GM19099 (cell line): ENCODE measurements around the gene ANKFN1.

Experiments
- POLR2A ChIP-seq: IDR thresholded peaks from 3 replicates; pipeline ENCODE4 v1.6.1; 2011; ENCODE audit warnings: low read depth; ENCODE audit not compliant: insufficient read length; ENCODE audit errors: extremely low read depth

ANKFN1 gene

DNA sequence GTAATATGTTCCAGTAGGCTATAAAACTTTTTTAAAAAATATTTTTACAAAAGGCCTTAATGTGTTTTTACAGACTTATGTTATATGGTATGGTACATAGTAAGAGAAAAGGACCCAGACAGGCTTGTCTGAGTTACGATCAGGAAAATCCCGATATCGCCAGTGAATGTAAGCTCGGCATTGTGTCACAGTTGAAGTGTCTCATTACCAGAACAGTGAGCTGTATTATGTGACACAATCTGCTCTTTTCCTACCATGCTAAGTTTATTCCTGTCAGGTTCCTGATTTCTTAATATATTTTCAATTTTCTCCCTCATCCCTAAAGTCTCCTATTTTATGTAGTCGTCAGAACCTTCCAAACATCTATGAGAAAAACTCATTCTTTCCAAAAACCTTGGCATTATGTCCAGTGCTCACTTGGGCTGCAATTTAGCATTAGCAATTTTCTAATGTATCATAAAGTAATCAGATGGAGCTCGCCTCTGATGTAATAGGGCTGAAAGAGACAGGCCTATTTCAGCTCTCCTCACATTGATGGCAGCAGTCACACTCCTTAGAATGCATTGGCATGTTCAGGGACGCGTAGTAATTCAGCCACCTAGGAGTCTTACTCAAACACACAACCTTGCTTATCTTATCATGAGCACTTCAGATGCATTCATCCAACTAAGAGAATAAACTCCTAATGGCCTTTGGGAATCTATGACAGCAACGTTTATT lies 292.6 kb downstream of the ANKFN1 start:
- TF ChIP-seq POLR2A, result no peak

DNA sequence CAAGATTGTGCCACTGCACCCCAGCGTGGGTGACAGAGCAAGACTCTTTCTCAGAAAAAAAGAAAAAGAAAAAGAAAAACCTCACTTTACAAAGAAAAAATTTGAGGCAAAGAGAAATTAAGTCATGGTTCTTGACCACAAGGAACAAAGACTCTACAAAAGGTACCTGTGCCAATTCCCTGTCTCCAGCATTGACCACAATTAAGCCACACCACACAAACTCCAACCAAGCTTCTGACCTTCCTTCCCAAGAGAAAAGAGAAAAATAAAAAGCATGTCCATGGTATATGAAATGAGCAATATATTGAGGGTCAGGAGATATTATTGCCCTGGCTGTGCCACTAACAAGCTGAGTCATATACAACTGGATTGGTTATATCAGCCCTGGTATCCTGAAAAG lies 293.9 kb downstream of the ANKFN1 start:
- TF ChIP-seq POLR2A, result no peak

DNA sequence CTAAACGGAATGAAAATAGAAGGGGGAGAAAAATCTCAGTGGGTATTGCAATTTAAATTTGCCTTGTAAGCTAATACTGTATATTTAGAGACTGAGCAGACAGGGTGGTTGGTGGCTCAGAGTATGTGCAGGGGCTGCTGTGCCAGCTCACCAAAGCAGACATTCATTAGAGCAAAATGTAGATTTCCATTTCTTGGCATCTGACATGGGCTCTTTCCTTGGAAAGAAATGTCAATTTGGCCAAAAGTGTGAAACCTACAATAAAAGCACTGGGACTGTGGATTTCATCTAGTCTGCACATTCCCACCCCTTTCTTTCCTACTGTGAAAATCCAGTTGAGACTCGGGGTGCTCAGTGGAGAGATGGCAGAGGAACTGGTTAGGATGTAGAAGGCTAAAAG lies 295.1 kb downstream of the ANKFN1 start:
- TF ChIP-seq POLR2A, result no peak

DNA sequence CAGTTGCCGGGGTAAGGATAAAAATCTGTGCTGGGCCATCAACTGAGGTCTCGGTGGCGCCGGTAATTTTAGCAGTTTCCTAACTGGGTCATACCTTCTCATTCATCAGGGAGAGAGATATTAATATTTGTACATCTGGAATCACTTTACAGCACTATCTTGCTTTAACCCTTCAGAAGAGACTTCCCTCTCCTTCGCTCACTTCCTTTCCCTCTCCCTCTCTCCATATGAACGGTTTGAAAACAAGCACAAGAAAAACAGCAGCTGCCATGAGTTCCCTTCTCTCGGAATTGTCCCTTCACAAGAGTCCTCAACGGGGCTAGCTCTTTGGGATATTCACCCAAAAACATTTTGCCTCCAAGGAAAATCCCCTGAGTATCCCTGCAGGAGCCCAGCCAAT lies 295.9 kb downstream of the ANKFN1 start:
- no peak for TF ChIP-seq POLR2A

DNA sequence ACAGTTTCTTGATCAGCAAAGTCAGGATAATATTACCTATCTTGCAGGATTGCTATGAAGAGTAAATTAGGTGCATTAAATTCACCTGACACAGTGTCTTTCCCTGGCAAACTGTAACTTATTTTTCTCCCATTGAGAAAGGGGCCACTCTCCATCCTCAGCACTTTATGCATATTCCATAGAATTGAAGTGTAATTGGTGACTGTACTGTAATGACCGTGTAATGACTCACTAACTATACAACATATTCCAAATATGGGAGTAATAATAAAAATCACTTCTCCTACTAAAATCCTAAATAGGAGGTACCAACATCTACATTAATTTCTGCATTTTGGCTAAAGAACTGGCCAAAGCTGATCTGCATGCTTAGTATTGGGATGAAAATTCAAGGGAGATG lies 298.4 kb downstream of the ANKFN1 start:
- no peak for TF ChIP-seq POLR2A

DNA sequence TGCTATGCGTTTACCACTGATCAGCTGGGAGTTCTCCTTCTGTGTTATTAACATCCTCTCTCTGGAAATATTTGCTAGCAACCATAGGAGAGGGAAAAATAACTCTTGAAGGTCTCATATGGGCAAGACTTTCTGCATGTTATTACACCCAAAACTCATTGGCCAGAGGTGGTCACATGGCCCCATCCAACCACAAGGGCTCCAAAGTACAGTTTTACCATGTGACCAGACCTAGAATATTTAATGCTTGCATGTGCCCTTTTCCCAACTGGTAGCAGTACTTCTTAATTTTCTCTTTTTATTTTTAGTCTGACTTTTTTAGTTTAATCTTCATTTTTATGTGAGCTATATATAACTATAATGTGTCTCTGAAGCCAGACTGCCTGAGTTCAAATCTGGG lies 299.2 kb downstream of the ANKFN1 start:
- no peak for TF ChIP-seq POLR2A

DNA sequence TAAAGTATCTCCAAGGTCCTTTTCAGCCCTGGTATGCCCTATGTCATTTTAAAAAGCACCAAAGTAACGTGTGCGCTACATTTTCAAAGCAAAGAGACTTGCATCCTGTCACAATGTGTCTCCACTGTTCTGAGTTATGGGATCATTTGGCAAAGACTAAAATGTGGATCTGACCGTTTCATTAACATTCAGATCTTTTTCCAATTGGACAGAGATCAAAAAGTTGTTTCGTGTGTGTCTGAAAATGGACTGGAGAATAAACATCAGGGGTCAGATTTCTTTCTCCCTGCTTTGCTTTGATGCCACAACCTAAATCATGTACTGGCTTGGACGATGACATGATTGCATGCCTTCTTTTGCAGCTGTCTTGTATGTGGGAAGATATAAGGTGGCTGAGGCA lies 304.2 kb downstream of the ANKFN1 start:
- TF ChIP-seq POLR2A, result no peak

DNA sequence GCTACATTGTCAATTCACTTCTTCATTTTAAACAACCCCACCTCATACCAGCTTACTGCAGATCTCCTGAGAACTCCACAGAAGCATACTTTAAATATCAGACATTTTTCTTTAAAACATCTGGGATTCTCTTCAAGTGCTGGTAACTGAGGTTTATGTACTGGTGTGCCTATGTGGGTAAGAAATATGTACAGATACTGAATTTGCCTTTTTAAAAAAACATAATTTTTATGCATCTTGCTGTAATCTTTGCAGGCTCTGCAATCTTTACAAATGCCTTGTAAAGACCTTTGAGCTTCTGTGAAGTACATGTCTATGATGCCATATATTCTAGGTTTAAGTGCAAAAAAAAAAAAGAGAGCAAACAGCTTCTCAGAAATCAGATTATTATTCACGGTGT lies 312.6 kb downstream of the ANKFN1 start:
- TF ChIP-seq POLR2A, result no peak

DNA sequence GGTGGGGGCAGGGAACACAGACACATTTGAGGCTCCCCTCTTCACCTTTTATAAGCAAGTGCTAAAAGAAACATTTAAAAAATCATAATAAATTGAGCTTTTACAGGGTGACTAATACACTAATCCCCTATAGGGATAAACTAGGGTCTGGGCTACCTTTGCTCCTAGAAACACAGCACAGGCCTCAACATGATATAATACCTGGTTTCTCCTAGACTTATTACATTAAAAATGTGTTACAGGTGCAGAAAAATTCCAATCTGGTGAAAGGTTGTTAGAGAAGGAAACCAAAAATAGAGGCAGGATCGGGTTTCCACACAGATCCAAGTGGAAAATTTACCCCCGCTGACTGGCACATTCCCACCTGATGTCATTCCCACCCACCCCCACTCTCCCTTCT lies 315.6 kb downstream of the ANKFN1 start:
- TF ChIP-seq POLR2A, result no peak

DNA sequence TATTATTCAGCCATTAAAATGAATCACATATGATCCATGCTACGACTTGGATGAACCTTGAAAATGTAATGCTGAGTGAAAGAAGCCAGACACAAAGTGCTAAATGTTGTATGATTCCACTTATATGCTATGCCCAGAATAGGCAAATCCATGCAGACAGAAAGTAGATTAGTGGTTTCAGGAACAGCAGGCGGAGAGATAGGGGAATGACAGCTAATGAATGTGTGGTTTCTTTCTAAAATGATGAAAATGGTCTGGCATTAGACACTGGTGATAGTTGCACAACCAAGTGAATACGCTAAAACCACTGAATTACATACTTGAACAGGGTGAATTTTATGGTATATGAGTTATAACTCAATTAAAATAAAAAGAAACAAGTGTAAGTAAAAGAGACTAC lies 318.4 kb downstream of the ANKFN1 start:
- TF ChIP-seq POLR2A, result no peak

DNA sequence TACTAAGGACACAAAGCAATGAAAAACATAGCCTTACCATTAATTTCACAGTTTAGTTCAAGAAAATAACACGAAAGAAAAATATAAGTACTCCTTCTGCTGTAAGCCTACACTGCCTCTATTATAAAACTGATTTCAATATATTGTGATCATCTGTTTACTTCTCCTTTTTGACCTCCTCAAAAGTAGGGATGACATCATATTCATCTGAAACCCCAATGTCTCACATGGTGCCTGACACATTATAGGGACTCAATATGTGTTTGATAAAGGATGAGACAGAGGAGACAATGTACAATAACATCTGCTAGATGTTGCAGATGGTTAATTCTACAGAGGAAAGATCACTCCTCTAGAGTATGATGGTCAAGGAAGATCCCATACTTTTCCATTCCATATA lies 321.8 kb downstream of the ANKFN1 start:
- no peak for TF ChIP-seq POLR2A

DNA sequence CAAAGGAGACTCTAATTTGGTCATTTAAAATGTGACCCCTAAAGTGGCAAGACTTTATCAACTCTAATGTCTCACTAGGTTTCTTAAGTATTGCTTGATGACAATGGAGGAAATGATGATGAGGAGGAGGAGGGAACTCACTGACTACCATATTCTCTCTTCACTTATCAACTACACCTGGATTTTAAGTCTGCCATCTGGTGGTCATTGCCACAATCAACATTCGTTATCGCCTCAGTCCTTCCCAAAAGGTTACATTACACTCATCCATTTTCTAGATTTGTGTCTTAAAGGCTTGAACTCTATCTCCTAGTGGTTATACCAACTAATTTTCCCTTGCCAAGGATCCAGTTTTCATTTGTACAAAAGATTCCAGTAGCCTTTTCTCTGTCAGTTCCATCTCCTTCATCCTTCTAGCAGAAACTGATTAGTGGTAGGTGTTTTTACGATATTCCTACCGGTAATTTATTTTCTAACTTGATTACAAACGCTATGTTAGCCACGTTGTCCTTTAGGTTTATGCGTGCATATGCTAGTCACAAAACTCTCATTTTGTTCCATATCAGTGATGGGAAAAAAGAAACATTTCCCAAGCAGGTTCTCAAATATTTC lies 325.7 kb downstream of the ANKFN1 start:
- TF ChIP-seq POLR2A, result no peak

DNA sequence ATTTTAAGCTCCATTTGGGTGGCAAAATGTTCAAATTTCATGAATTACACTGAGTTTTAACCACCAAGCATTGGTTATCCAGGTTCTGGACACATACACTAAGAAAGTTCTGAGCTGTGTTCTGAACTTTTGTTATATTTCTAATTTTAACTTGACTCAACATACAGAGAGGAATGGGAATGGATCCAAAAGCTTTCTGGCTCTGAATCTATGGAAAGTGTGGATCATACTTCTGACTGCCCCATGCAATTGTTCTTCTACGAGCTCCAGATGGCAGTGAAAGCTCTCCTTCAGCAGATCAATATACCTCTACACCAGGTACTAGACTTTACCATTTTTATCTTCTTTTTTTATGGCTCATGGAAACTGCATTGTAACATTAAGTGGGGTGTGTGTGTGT lies 327.2 kb downstream of the ANKFN1 start:
- TF ChIP-seq POLR2A, result no peak

DNA sequence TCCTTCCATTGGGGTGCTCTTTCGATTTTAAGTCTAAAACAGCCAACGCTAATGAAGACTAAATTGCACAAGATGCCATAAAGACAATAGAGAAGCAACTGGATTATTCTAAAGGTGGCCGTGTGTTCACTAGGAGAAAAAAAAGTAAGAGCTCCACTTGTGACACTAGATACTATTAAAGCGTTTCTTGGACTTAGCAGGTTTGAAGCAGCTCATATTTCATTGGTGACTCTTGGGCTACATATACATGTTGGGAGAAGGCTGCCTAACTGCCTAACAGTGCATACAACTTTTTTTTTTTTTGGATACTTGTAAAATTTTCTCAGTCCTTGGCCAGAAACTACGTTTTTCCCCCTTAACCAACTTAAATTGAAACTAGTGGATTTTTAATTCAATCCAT lies 328.4 kb downstream of the ANKFN1 start:
- TF ChIP-seq POLR2A, result no peak

DNA sequence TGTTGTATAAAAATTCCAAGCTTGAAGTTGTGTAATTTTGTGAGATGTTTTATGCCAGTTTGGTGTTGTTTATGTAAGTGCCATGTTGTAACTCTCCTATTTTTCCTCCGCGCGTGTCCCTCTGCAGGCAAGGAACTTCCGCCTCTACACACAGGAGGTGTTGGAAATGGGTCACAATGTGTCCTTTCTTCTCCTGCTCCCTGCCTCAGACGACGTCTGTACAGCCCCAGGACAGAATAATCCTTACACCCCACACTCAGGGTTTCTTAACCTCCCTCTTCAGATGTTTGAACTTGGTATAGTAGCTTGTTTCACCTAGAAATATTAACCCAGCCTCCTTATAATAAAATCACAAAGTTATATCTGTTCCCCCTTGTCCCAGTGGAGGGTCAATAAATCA lies 329.0 kb downstream of the ANKFN1 start:
- TF ChIP-seq POLR2A, result no peak

DNA sequence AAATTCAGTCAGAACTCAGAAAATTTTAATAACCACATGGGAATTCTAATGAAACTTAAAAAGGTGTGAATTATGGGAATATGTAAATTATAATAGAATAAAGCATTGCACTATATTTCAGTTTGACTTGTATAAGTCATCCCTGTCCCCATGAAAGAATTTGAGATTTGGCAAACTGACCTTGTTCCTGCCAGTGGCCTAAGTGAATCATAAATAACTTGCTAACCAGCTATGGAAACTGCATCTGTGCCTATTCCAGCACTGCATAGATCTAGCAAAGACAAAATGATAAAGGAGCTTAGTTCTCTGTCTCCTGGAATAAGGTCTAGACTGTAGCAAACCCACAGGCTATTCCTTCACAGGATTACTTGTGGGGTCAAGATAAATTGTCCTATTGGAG lies 333.5 kb downstream of the ANKFN1 start:
- no peak for TF ChIP-seq POLR2A

DNA sequence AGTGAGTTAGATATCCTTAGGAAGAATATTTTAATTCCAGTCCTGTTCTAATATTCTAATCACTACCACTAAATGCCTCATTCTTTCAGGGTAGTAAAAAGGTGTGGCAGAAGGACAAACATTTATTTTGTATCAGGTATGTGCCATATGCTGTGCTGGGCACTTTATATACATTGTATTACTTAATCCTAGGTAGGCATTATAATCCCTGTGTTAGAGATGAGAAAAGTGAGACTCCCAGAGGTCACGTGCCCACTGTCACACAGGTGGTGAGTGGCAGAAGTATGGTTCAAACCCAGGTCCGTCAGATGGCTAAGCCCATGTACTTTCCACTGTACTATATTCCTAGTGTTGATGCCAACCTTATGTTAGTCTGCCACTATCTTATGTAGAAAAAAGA lies 335.5 kb downstream of the ANKFN1 start:
- TF ChIP-seq POLR2A, result no peak

DNA sequence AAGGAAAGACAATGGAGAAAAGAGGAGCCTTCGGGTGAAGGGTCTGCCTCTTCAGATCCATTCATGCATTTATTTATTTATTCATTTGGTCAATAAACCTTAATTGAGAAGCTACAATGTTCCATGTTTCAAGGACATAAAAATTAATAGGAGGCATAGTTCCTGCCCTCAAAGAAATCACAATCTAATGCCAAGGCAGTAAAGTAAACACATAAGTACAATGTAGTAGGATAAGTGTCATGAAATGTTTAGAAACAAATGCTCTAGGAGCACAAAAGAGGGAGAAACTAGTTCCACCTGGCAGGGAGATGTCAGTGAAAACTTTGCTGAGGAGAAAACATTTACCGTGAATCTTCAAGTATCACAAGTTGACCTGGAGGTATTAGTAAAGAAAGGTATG lies 336.7 kb downstream of the ANKFN1 start:
- no peak for TF ChIP-seq POLR2A

DNA sequence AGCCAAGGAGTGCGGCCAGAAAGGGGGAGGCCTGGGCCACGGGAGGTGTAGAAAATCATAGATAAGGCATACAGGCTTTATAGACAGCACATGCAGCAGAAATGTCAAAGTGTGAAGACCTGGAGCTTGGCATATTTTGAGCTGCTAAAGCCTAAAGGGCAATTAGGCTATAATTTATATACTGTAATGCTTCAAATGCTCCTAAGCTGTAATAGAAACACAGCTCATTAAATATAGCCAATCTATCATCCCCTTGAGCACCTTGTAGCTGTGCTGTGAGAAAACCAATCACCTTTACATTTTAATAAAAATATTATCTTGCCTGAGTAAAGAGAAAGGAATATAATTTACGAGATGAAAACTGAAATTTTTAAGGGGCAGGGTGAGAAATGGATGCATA lies 342.3 kb downstream of the ANKFN1 start:
- no peak for TF ChIP-seq POLR2A
